ENCODE data around the gene SEPTIN10. TPM values are rescaled to one million over a fixed set of nuclear protein-coding genes. Genes with fewer than 3 reads are reported as not detected.
"Not testable (repeated sequence)": the region's sequence is repeated elsewhere in the genome, so short reads cannot be mapped to it uniquely, and the experiment has no call there.

Gene SEPTIN10
- total and polyA plus RNA-seq, 7 donors = 20.6 to 39.8 (median 32.3) TPM

DNA sequence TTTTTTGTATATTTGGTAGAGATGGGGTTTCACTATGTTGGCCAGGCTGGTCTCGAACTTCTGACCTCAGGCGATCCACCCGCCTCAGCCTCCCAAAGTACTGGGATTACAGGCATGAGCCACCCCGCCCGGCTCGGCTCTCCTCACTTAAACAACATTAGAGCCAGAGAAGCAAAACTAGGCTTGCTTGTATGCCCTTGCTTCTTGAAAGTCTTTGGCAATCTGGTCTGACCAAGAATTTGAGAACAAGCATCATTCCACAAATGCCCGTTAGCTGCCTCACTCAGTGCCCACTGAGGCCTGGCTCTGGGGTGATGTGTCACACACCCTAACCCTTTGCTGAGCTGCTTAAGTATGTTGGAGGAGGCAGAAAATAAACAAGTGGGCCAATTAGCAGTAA lies 33.9 kb upstream of the SEPTIN10 start:
- Histone ChIP-seq H3K36me3 (ENCODE audit: insufficient read depth in 1 of 2, low read depth in 1 of 2) (no peaks in the 10 kb centered on the region), H3K4me1 (no peaks in the 10 kb centered on the region), H3K9me3 (no peaks in the 10 kb centered on the region), H3K27ac (no peak overlapping the region), H3K4me3 (no peak overlapping the region), H3K27me3 (ENCODE audit: insufficient read depth in 3 of 3, low read length in 2 of 3) (peaks cover 0 to 2% (median 0%) of the 10 kb centered on the region in 3 donors)
- WGBS, 3 donors = 94 to 96% (median 95%) methylated on average over 7 of the region's 7 CpGs
- intact Hi-C loops (cut with DNase I) = no loop called here
- TF ChIP-seq, protein P1, sequence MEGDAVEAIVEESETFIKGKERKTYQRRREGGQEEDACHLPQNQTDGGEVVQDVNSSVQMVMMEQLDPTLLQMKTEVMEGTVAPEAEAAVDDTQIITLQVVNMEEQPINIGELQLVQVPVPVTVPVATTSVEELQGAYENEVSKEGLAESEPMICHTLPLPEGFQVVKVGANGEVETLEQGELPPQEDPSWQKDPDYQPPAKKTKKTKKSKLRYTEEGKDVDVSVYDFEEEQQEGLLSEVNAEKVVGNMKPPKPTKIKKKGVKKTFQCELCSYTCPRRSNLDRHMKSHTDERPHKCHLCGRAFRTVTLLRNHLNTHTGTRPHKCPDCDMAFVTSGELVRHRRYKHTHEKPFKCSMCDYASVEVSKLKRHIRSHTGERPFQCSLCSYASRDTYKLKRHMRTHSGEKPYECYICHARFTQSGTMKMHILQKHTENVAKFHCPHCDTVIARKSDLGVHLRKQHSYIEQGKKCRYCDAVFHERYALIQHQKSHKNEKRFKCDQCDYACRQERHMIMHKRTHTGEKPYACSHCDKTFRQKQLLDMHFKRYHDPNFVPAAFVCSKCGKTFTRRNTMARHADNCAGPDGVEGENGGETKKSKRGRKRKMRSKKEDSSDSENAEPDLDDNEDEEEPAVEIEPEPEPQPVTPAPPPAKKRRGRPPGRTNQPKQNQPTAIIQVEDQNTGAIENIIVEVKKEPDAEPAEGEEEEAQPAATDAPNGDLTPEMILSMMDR (IDR thresholded peaks at IDR 0.05) = no peak
- ATAC-seq (no peak), DNase-seq (no peak)

GRCh38 chr2:109646961-109647360 lies 33.2 kb upstream of the SEPTIN10 start:
- 89 to 92% (median 91%) methylated on average over 8 of the region's 8 CpGs for WGBS, 3 donors
- Histone ChIP-seq H3K27ac (no peak overlapping the region), H3K27me3 (ENCODE audit: insufficient read depth in 3 of 3, low read length in 2 of 3) (peaks cover 0 to 2% (median 0%) of the 10 kb centered on the region in 3 donors), H3K9me3 (no peaks in the 10 kb centered on the region), H3K4me3 (no peak overlapping the region), H3K4me1 (no peaks in the 10 kb centered on the region), H3K36me3 (ENCODE audit: insufficient read depth in 1 of 2, low read depth in 1 of 2) (no peaks in the 10 kb centered on the region)
- intact Hi-C loops (cut with DNase I) = no loop called here
- no peak for DNase-seq
- ATAC-seq = no peak
- TF ChIP-seq, protein P1 (IDR thresholded peaks at IDR 0.05) = no peak

DNA sequence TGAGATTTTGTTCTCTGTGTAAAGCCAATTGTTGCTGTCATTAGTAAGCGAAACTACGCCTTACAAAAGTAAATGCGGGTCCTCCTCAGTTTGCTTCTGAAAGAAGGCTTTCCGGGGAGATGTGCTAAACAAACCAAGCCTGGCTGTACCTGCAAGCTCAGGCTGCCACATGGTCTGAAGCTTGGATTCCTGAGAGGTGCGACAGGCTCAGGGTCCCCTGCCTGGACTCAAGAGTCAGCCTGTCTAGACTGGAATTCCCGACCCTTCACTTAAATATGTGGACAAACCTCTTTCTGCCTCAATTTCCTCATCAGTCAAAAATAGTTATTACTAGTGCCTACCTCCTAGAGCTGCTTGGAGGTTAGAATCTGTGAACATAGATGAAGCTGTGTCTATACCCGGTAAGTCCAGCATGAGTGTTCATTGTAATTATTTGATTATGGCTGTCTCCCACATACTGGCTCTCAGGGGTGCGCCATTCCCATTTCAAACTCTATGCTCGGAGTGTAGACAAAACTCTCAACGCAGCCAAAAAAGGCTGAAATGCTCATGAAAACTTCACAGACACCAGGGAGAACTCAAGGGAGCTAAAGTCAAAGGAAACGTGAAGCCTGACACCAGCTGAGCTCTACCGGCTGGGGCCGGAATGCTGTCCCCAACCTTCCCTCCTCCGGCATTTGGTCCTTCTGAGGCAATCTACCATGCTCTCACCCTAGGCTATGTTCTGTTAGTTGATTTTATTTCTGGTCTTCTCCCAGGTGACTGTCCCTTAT lies 31.8 kb upstream of the SEPTIN10 start:
- Histone ChIP-seq H3K4me3 (no peak overlapping the region), H3K27ac (no peak overlapping the region), H3K27me3 (ENCODE audit: insufficient read depth in 3 of 3, low read length in 2 of 3) (no peaks in the 10 kb centered on the region), H3K36me3 (ENCODE audit: insufficient read depth in 1 of 2, low read depth in 1 of 2) (no peaks in the 10 kb centered on the region), H3K9me3 (no peaks in the 10 kb centered on the region), H3K4me1 (no peaks in the 10 kb centered on the region)
- intact Hi-C loops (cut with DNase I) = no loop called here
- no peak for DNase-seq
- no peak for ATAC-seq
- TF ChIP-seq, protein P1 (IDR thresholded peaks at IDR 0.05) = no peak
- 89 to 92% (median 91%) methylated on average over 14 of the region's 14 CpGs for WGBS, 3 donors

- no peaks in the 10 kb centered on the region for H3K9me3 ChIP-seq
- intact Hi-C loops (cut with DNase I) = no loop called here
- TF ChIP-seq, protein P1 (IDR thresholded peaks at IDR 0.05) = no peak
- ATAC-seq = peak in 1 of 4 donors; percentile 42
- no peaks in the 10 kb centered on the region for H3K27me3 ChIP-seq (ENCODE audit: insufficient read depth in 3 of 3, low read length in 2 of 3)
- no peak overlapping the region for H3K4me3 ChIP-seq
- no peaks in the 10 kb centered on the region for H3K36me3 ChIP-seq (ENCODE audit: insufficient read depth in 1 of 2, low read depth in 1 of 2)
- H3K4me1 ChIP-seq = no peaks in the 10 kb centered on the region
- H3K27ac ChIP-seq = no peak overlapping the region
- no peak for DNase-seq
- WGBS, 3 donors = 40 to 48% (median 42%) methylated on average over 12 of the region's 12 CpGs
Measured at GRCh38 chr2:109644571-109645275, 31.0 kb upstream of the SEPTIN10 start.

DNA sequence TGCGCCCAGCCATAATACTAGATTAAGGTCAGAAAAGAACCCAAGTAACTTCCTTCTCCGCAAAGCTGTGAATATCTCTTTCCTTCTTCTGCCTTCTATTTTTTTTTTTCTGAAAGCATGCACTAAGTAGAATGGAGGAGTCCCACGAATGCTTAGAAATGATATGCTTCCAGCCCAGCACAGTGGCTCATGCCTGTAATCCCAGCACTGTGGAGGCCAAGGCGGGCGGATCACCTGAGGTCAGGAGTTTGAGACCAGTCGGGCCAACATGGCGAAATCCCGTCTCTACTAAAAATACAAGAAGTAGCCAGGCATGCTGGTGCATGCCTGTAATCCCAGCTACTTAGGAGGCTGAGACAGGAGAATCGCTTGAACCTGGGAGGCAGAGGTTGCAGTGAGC lies 26.2 kb upstream of the SEPTIN10 start:
- ATAC-seq; H3K4me1 ChIP-seq; H3K4me3 ChIP-seq; intact Hi-C loops (cut with DNase I); H3K27ac ChIP-seq; H3K36me3 ChIP-seq (ENCODE audit: insufficient read depth in 1 of 2, low read depth in 1 of 2); H3K9me3 ChIP-seq; DNase-seq; H3K27me3 ChIP-seq (ENCODE audit: insufficient read depth in 3 of 3, low read length in 2 of 3): not testable (repeated sequence)
- WGBS, 3 donors = 94 to 98% (median 95%) methylated on average over 9 of the region's 9 CpGs
